Spinal cord (tissue), 10 donors: ENCODE measurements around the gene TEX2. TPM values are rescaled to one million over a fixed set of nuclear protein-coding genes. Genes with fewer than 3 reads are reported as not detected.
A peak's percentile ranks its signal among the peaks of the same experiment; 100 is the strongest.
"Not testable (repeated sequence)": the region's sequence is repeated elsewhere in the genome, so short reads cannot be mapped to it uniquely, and the experiment has no call there.

Experiments
- DNase-seq, 6 donors: peaks; one replicate each; pipeline versions ENCODE4 v3.0.0 to v3.0.0-alpha.2; 2013 to 2015; ENCODE audit warnings: low spot score in 6 of 6, low read depth in 4 of 6
- H3K27ac ChIP-seq: one replicate; pipeline ENCODE4 v1.5.1; 2013; ENCODE audit warnings: low read depth, low read length, control low read depth
- H3K27me3 ChIP-seq: one replicate; pipeline ENCODE4 v1.6.1; 2013; ENCODE audit warnings: low read length; ENCODE audit not compliant: control insufficient read depth, insufficient read depth
- H3K36me3 ChIP-seq: one replicate; pipeline ENCODE4 v1.6.1; 2013; ENCODE audit warnings: low read length; ENCODE audit not compliant: control insufficient read depth, insufficient read depth
- H3K4me1 ChIP-seq: one replicate; pipeline ENCODE4 v1.6.1; 2013; ENCODE audit warnings: low read length; ENCODE audit not compliant: control insufficient read depth, insufficient read depth
- H3K4me3 ChIP-seq: one replicate; pipeline ENCODE4 v1.5.1; 2013; ENCODE audit warnings: low read depth, low read length, control low read depth
- H3K9me3 ChIP-seq: one replicate; pipeline ENCODE4 v1.6.1; 2013; ENCODE audit warnings: low read length; ENCODE audit not compliant: control insufficient read depth, insufficient read depth
- WGBS: methylation state at CpG from one replicate; pipeline ENCODE4 v1.1.5; 2013; ENCODE audit warnings: missing lambda C conversion rate; ENCODE audit not compliant: insufficient coverage; 5-methylcytosine and 5-hydroxymethylcytosine counted together
- polyA plus RNA-seq, 2 donors: library from polyadenylated mRNA; unstranded; fragments of 120-200 nt; gene quantifications; one replicate each; pipeline ENCODE4 v1.2.1, GENCODE V29; 2013; ENCODE audit not compliant: insufficient read length in 2 of 2
- total RNA-seq, 2 donors: library from RNA; depleted of rRNA in 1 of 2; stranded (reverse); fragments of 120-200 nt in 1 of 2; fragments of >200 nt in 1 of 2; gene quantifications; one replicate each; pipeline versions ENCODE4 v1.2.3 to v1.2.4, GENCODE V29; 2013 to 2014
- donor health status: healthy.

The TEX2 gene
- total and polyA plus RNA-seq, 4 donors, result 35.4 to 54.9 (median 38.5) TPM

- Histone ChIP-seq H3K27me3 (no peaks in the 10 kb centered on the region), H3K4me3 (peak within 1 kb of the TSS; percentile 59), H3K9me3 (no peaks in the 10 kb centered on the region), H3K4me1 (peaks cover 9% of the 10 kb centered on the region), H3K36me3 (no peaks in the 10 kb centered on the region), H3K27ac (peak within 1 kb of the TSS; percentile 83)
- WGBS, result under 1% methylated on average over 94 of the region's 98 CpGs
- peak; percentile 68 to 97 (median 86) for DNase-seq
Observed at GRCh38 chr17:64129765-64130558, 133.1 kb downstream of the TEX2 start, which contains the start of gene ERN1. ERN1 (minus strand) TSS chr17:64130144; CDS start chr17:64130029, 115 bp downstream.

GRCh38 chr17:64129515-64129764 is 133.6 kb downstream of the TEX2 start:
- H3K27me3 ChIP-seq, result no peaks in the 10 kb centered on the region
- no peaks in the 10 kb centered on the region for H3K9me3 ChIP-seq
- DNase-seq, result no peak
- peak overlapping the region; percentile 59 for H3K4me3 ChIP-seq
- WGBS, result under 1% methylated on average over 31 of the region's 31 CpGs
- H3K36me3 ChIP-seq, result no peaks in the 10 kb centered on the region
- peaks cover 9% of the 10 kb centered on the region for H3K4me1 ChIP-seq
- peak overlapping the region; percentile 54 for H3K27ac ChIP-seq

- no peaks in the 10 kb centered on the region for H3K27me3 ChIP-seq
- H3K9me3 ChIP-seq, result no peaks in the 10 kb centered on the region
- H3K36me3 ChIP-seq, result no peaks in the 10 kb centered on the region
- H3K4me1 ChIP-seq, result peaks cover 9% of the 10 kb centered on the region
- H3K4me3 ChIP-seq, result peak overlapping the region; percentile 59
- DNase-seq, result peak in 2 of 6 donors; percentile 34 to 42
- WGBS, result 5% methylated on average over 12 of the region's 15 CpGs
- peak overlapping the region; percentile 54 for H3K27ac ChIP-seq
Observed at GRCh38 chr17:64128787-64129514, 134.1 kb downstream of the TEX2 start.

GRCh38 chr17:64126918-64127317 is 136.1 kb downstream of the TEX2 start:
- no peaks in the 10 kb centered on the region for H3K36me3 ChIP-seq
- H3K27me3 ChIP-seq, result no peaks in the 10 kb centered on the region
- no peak overlapping the region for H3K27ac ChIP-seq
- H3K9me3 ChIP-seq, result no peaks in the 10 kb centered on the region
- H3K4me1 ChIP-seq, result peaks cover 9% of the 10 kb centered on the region
- no peak for DNase-seq
- no peak overlapping the region for H3K4me3 ChIP-seq
- no CpG with 5 or more reads among the region's 1 CpG for WGBS

- no peaks in the 10 kb centered on the region for H3K9me3 ChIP-seq
- H3K4me3 ChIP-seq, result no peak overlapping the region
- no peaks in the 10 kb centered on the region for H3K27me3 ChIP-seq
- H3K27ac ChIP-seq, result no peak overlapping the region
- 70% methylated on average over 2 of the region's 3 CpGs for WGBS
- H3K4me1 ChIP-seq, result peaks cover 11% of the 10 kb centered on the region
- no peak for DNase-seq
- no peaks in the 10 kb centered on the region for H3K36me3 ChIP-seq
Observed at GRCh38 chr17:64125937-64126336, 137.1 kb downstream of the TEX2 start.

GRCh38 chr17:64124609-64125008 is 138.5 kb downstream of the TEX2 start:
- no peak overlapping the region for H3K27ac ChIP-seq

GRCh38 chr17:64123114-64123513 is 139.9 kb downstream of the TEX2 start:
- WGBS, result 39% methylated on average over 2 of the region's 4 CpGs
- Histone ChIP-seq H3K27me3 (no peaks in the 10 kb centered on the region), H3K4me1 (peaks cover 8% of the 10 kb centered on the region), H3K36me3 (no peaks in the 10 kb centered on the region), H3K27ac (no peak overlapping the region), H3K9me3 (no peaks in the 10 kb centered on the region), H3K4me3 (no peak overlapping the region)
- DNase-seq, result no peak

More at GRCh38 chr17:64124609-64125008, 138.5 kb downstream of the TEX2 start:
- no CpG with 5 or more reads among the region's 3 CpGs for WGBS
- Histone ChIP-seq H3K4me3 (no peak overlapping the region), H3K9me3 (no peaks in the 10 kb centered on the region), H3K27me3 (no peaks in the 10 kb centered on the region), H3K4me1 (peaks cover 8% of the 10 kb centered on the region), H3K36me3 (no peaks in the 10 kb centered on the region)
- DNase-seq, result no peak

GRCh38 chr17:64120972-64121786 is 141.9 kb downstream of the TEX2 start:
- not testable (repeated sequence) for H3K9me3 ChIP-seq, DNase-seq, H3K4me3 ChIP-seq, H3K36me3 ChIP-seq, H3K27me3 ChIP-seq, H3K27ac ChIP-seq, H3K4me1 ChIP-seq
- 91% methylated on average over 11 of the region's 13 CpGs for WGBS

GRCh38 chr17:64120159-64120810 is 142.8 kb downstream of the TEX2 start:
- 100% methylated on average over 1 of the region's 3 CpGs for WGBS
- no peaks in the 10 kb centered on the region for H3K9me3 ChIP-seq
- H3K4me3 ChIP-seq, result no peak overlapping the region
- H3K4me1 ChIP-seq, result peaks cover 8% of the 10 kb centered on the region
- H3K36me3 ChIP-seq, result no peaks in the 10 kb centered on the region
- H3K27me3 ChIP-seq, result no peaks in the 10 kb centered on the region
- peak in 1 of 6 donors; percentile 42 for DNase-seq
- H3K27ac ChIP-seq, result no peak overlapping the region
